KMS-11 (cell line): ENCODE results near the gene KLF4.

Experiments used
- H2AFZ ChIP-seq: fragments of 200-600 bp; sonication (generic); 2 replicates; pipeline ENCODE4 v1.6.1; 2016; ENCODE audit warnings: antibody characterized with exemption, mixed run types, low read depth
- H3K27ac ChIP-seq: fragments of 200-600 bp; sonication (generic); 2 replicates; pipeline ENCODE4 v1.6.1; 2016; ENCODE audit warnings: mild to moderate bottlenecking, mixed run types
- H3K27me3 ChIP-seq: fragments of 200-600 bp; sonication (generic); 2 replicates; pipeline ENCODE4 v1.6.1; 2017; ENCODE audit warnings: mild to moderate bottlenecking, low read depth, mixed run types, moderate library complexity; ENCODE audit not compliant: insufficient read depth
- H3K36me3 ChIP-seq: fragments of 200-600 bp; sonication (generic); 2 replicates; pipeline ENCODE4 v1.6.1; 2017; ENCODE audit warnings: mild to moderate bottlenecking, mixed run types; ENCODE audit not compliant: insufficient read depth
- H3K4me1 ChIP-seq: fragments of 200-600 bp; sonication (generic); 2 replicates; pipeline ENCODE4 v1.6.1; 2016; ENCODE audit warnings: mild to moderate bottlenecking, low read depth, mixed run types; ENCODE audit not compliant: poor library complexity, severe bottlenecking
- H3K4me2 ChIP-seq: fragments of 200-600 bp; sonication (generic); 2 replicates; pipeline ENCODE4 v1.7.0; 2016; ENCODE audit warnings: mild to moderate bottlenecking, mixed run types
- H3K4me3 ChIP-seq: fragments of 200-600 bp; sonication (generic); IDR thresholded peaks from 2 replicates; pipeline ENCODE4 v1.6.1; 2017; ENCODE audit warnings: low read depth, low read length, mixed read lengths; ENCODE audit not compliant: insufficient read depth
- H3K79me2 ChIP-seq: fragments of 200-600 bp; sonication (generic); 2 replicates; pipeline ENCODE4 v1.6.1; 2016; ENCODE audit warnings: low read depth, mixed run types; ENCODE audit not compliant: insufficient read depth
- H3K9ac ChIP-seq: fragments of 200-600 bp; sonication (generic); 2 replicates; pipeline ENCODE4 v1.6.1; 2016; ENCODE audit warnings: mild to moderate bottlenecking, mixed run types
- H4K20me1 ChIP-seq: fragments of 200-600 bp; sonication (generic); 2 replicates; pipeline ENCODE4 v1.6.1; 2016; ENCODE audit warnings: mild to moderate bottlenecking, mixed run types; ENCODE audit not compliant: insufficient read depth
- TF ChIP-seq, protein P1 (sequence below): fragments of 200-600 bp; sonication (generic); conservative IDR thresholded peaks from 2 replicates; pipeline ENCODE4 v1.6.1; 2017; ENCODE audit warnings: low read depth, mild to moderate bottlenecking, antibody characterized with exemption, low read length, moderate library complexity, mixed read lengths

Gene KLF4

DNA sequence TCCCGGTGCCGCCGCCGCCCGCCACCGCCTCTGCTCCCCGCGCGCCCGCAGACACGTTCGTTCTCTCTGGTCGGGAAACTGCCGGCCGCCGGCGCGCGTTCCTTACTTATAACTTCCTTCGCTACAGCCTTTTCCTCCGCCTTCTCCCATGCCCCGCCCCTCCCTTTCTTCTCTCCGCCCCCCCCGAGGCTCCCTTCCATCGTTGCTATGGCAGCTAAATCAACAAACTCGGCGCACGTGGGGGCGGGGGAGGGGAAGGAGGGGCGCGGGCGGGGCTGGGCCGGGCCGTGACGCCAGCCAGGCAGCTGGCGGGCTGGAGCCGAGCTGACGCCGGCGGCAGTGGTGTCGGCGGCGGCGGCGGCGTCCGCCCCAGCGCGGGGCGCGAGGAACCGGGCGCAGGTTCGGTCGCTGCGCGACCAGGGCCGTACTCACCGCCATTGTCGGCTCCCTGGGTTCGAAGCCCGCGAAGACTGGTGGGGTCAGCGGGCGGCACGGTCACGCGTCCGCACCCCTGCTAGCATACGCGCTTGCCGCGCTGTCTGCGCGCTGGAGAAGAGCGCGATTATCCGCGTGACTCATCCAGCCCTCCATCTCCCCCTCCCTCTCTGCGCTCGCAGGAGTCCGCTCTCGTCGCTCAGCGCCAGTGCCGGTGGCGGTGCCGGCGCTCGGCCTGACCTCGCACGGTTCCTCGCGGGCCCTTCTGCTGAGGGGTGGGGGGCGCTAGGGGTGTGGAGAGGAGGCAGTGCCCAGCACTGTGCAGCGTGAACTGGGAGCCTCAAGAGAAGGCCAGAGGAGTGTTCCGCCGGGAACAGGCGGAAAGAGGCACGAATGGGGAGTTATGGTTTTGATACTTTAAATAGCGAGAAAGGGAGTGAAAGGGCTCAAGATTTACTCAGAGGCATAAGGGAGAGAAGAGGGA is at the start of gene KLF4:
Gene KLF4 (minus strand): TSS at position 83 of the 919 bp plus-strand sequence. CDS start 597 bp downstream, outside the sequence.
- peak within 1 kb of the TSS; percentile 81 for H3K4me2 ChIP-seq
- H3K79me2 ChIP-seq = no peaks in the 10 kb centered on the region
- TF ChIP-seq, protein P1, sequence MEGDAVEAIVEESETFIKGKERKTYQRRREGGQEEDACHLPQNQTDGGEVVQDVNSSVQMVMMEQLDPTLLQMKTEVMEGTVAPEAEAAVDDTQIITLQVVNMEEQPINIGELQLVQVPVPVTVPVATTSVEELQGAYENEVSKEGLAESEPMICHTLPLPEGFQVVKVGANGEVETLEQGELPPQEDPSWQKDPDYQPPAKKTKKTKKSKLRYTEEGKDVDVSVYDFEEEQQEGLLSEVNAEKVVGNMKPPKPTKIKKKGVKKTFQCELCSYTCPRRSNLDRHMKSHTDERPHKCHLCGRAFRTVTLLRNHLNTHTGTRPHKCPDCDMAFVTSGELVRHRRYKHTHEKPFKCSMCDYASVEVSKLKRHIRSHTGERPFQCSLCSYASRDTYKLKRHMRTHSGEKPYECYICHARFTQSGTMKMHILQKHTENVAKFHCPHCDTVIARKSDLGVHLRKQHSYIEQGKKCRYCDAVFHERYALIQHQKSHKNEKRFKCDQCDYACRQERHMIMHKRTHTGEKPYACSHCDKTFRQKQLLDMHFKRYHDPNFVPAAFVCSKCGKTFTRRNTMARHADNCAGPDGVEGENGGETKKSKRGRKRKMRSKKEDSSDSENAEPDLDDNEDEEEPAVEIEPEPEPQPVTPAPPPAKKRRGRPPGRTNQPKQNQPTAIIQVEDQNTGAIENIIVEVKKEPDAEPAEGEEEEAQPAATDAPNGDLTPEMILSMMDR = no peak
- no peaks in the 10 kb centered on the region for H3K36me3 ChIP-seq
- no peaks in the 10 kb centered on the region for H3K27me3 ChIP-seq
- no peak within 1 kb of the TSS for H3K4me3 ChIP-seq
- H2AFZ ChIP-seq = peak within 1 kb of the TSS; percentile 96
- no peaks in the 10 kb centered on the region for H4K20me1 ChIP-seq
- H3K4me1 ChIP-seq = no peaks in the 10 kb centered on the region
- peak within 1 kb of the TSS; percentile 85 for H3K9ac ChIP-seq
- H3K27ac ChIP-seq = peak within 1 kb of the TSS; percentile 69

GRCh38 chr9:107536462-107536861 is 46.9 kb upstream of the KLF4 start:
- Histone ChIP-seq H3K27me3 (no peaks in the 10 kb centered on the region), H2AFZ (no peak overlapping the region), H3K4me1 (no peaks in the 10 kb centered on the region), H3K9ac (no peak overlapping the region), H3K4me2 (no peak overlapping the region), H3K79me2 (no peaks in the 10 kb centered on the region), H3K36me3 (no peaks in the 10 kb centered on the region), H3K4me3 (no peak overlapping the region), H3K27ac (no peak overlapping the region), H4K20me1 (no peaks in the 10 kb centered on the region)
- TF ChIP-seq, protein P1 = no peak

DNA sequence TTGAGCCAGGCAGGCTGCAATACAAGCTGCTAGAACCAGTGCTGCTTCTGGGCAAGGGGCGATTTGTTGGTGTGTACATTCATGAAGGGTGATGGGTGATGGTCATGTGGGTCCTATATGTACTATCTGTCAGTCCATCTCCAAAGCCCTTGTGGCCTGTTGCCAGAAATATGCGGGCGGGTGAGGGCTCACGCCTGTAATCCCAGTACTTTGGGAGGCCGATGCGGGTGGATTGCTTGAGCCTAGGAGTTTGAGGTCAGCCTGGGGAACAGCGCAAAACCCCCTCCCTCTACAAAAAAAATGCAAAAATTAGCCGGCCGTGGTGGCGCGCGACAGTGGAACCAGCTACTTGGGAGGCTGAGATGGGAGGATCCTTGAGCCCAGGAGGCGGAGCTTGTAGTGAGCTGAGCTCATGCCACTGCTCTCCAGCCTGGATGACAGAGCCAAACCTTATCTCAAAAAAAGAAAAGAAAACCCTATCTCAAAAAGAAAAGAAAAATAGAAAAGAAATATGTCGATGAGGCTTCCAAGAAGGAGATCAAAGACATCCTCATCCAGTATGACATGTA is 45.0 kb upstream of the KLF4 start:
- no peaks in the 10 kb centered on the region for H3K79me2 ChIP-seq
- no peak overlapping the region for H3K9ac ChIP-seq
- H4K20me1 ChIP-seq = no peaks in the 10 kb centered on the region
- TF ChIP-seq, protein P1 = no peak
- H2AFZ ChIP-seq = no peak overlapping the region
- H3K4me1 ChIP-seq = no peaks in the 10 kb centered on the region
- H3K36me3 ChIP-seq = no peaks in the 10 kb centered on the region
- no peak overlapping the region for H3K4me2 ChIP-seq
- no peak overlapping the region for H3K27ac ChIP-seq
- no peaks in the 10 kb centered on the region for H3K27me3 ChIP-seq
- H3K4me3 ChIP-seq = no peak overlapping the region

- TF ChIP-seq, protein P1 = no peak
- Histone ChIP-seq H3K9ac (no peak overlapping the region), H3K4me2 (no peak overlapping the region), H4K20me1 (no peaks in the 10 kb centered on the region), H3K4me1 (no peaks in the 10 kb centered on the region), H3K36me3 (no peaks in the 10 kb centered on the region), H3K4me3 (no peak overlapping the region), H3K79me2 (no peaks in the 10 kb centered on the region), H3K27ac (no peak overlapping the region), H2AFZ (no peak overlapping the region), H3K27me3 (no peaks in the 10 kb centered on the region)
These were observed 41.1 kb upstream of the KLF4 start for GRCh38 chr9:107530679-107531078.
